IMR-90 (cell line): Measurements from ENCODE around the gene TXNDC9. TPM values are rescaled to one million over a fixed set of nuclear protein-coding genes. Genes with fewer than 3 reads are reported as not detected.

Experiments used
- ATAC-seq: fragments of 200-7000 bp; cut with Tn5 transposase; 2 replicates; pipeline ENCODE4 v1.9.1; 2020; ENCODE audit warnings: low read depth, mild to moderate bottlenecking, moderate library complexity
- BruUV-seq: library from RNA; stranded (reverse); fragments of 400-500 nt; replicated peaks from 2 replicates; lab custom pipeline; 2021; lab: Mats Ljungman, UMichigan
- CTCF ChIA-PET: fragments of 300-600 bp; formaldehyde crosslinking; extraction: SDS; loops from one replicate; lab custom pipeline; 2021; ENCODE audit warnings: antibody characterized with exemption; lab: Yijun Ruan, JAX
- POLR2A ChIA-PET: fragments of 300-600 bp; sonication (Branson Sonifier 250); formaldehyde crosslinking; loops from one replicate; lab custom pipeline; 2022; ENCODE audit warnings: antibody characterized with exemption; ENCODE audit not compliant: unreplicated experiment; lab: Charles Lee
- DNase-seq: peaks from one replicate; pipeline ENCODE4 v3.0.0; 2013
- H2AFZ ChIP-seq: replicated peaks from 2 replicates; pipeline ENCODE3; 2013; ENCODE audit warnings: low read length, mild to moderate bottlenecking; ENCODE audit not compliant: poor library complexity
- H2AK5ac ChIP-seq: 2 replicates; pipeline ENCODE4 v1.6.1; 2013; ENCODE audit warnings: low read depth, low read length, inconsistent platforms
- H2AK9ac ChIP-seq: replicated peaks from 2 replicates; pipeline ENCODE3; 2013; ENCODE audit warnings: mild to moderate bottlenecking, low read depth, low read length, moderate library complexity; ENCODE audit not compliant: poor library complexity
- H2BK120ac ChIP-seq: 2 replicates; pipeline ENCODE4 v1.6.1; 2013; ENCODE audit warnings: low read depth, low read length, inconsistent platforms
- H2BK15ac ChIP-seq: 3 replicates; pipeline ENCODE4 v1.6.1; 2013; ENCODE audit warnings: low read depth, low read length, inconsistent platforms
- H2BK20ac ChIP-seq: 2 replicates; pipeline ENCODE4 v1.6.1; 2013; ENCODE audit warnings: low read depth, mild to moderate bottlenecking, inconsistent platforms, low read length, moderate library complexity
- H2BK5ac ChIP-seq: 2 replicates; pipeline ENCODE4 v1.6.1; 2013; ENCODE audit warnings: mild to moderate bottlenecking, low read depth, low read length, inconsistent platforms; ENCODE audit not compliant: poor library complexity, severe bottlenecking
- H3K14ac ChIP-seq: replicated peaks from 2 replicates; pipeline ENCODE4 v1.6.1; 2013; ENCODE audit warnings: low read depth, low read length, inconsistent platforms
- H3K18ac ChIP-seq: 2 replicates; pipeline ENCODE4 v1.6.1; 2013; ENCODE audit warnings: low read depth, low read length, control low read depth
- H3K23ac ChIP-seq: 2 replicates; pipeline ENCODE4 v1.6.1; 2013; ENCODE audit warnings: low read depth, low read length, inconsistent platforms
- H3K27ac ChIP-seq: 2 replicates; pipeline ENCODE4 v1.5.1; 2013; ENCODE audit warnings: mild to moderate bottlenecking, control low read depth, low read length; ENCODE audit not compliant: insufficient read depth
- H3K27me3 ChIP-seq: 2 replicates; pipeline ENCODE4 v1.6.1; 2013; ENCODE audit warnings: low read length; ENCODE audit not compliant: control insufficient read depth, insufficient read depth
- H3K36me3 ChIP-seq: 2 replicates; pipeline ENCODE4 v1.6.1; 2013; ENCODE audit warnings: low read length, mixed read lengths; ENCODE audit not compliant: control insufficient read depth, insufficient read depth
- H3K4ac ChIP-seq: 2 replicates; pipeline ENCODE4 v1.6.1; 2013; ENCODE audit warnings: low read depth, low read length, inconsistent platforms
- H3K4me1 ChIP-seq: 2 replicates; pipeline ENCODE4 v1.6.1; 2013; ENCODE audit warnings: low read length, mixed read lengths; ENCODE audit not compliant: control insufficient read depth, insufficient read depth
- H3K4me2 ChIP-seq: 2 replicates; pipeline ENCODE4 v1.6.1; 2013; ENCODE audit warnings: low read depth, mild to moderate bottlenecking, control low read depth, low read length, moderate library complexity
- H3K4me3 ChIP-seq: 2 replicates; pipeline ENCODE4 v1.5.1; 2013; ENCODE audit warnings: low read depth, mild to moderate bottlenecking, control low read depth, low read length, moderate library complexity; ENCODE audit not compliant: insufficient read depth
- H3K56ac ChIP-seq: 2 replicates; pipeline ENCODE4 v1.6.1; 2013; ENCODE audit warnings: low read length, inconsistent platforms; ENCODE audit not compliant: insufficient read depth; ENCODE audit errors: extremely low read depth
- H3K79me1 ChIP-seq, 2 experiments: 2 replicates each; pipeline ENCODE4 v1.6.1; 2013; ENCODE audit warnings: low read length in 2 of 2, inconsistent platforms in 1 of 2, low read depth in 1 of 2
- H3K9ac ChIP-seq: 2 replicates; pipeline ENCODE4 v1.6.1; 2013; ENCODE audit warnings: low read depth, low read length, control low read depth
- H3K9me1 ChIP-seq: 2 replicates; pipeline ENCODE4 v1.6.1; 2013; ENCODE audit warnings: low read length, inconsistent platforms; ENCODE audit not compliant: insufficient read depth
- H3K9me3 ChIP-seq: 2 replicates; pipeline ENCODE4 v1.6.1; 2013; ENCODE audit warnings: low read length; ENCODE audit not compliant: control insufficient read depth, insufficient read depth
- H4K20me1 ChIP-seq: 2 replicates; pipeline ENCODE4 v1.6.1; 2013; ENCODE audit warnings: low read length, inconsistent platforms; ENCODE audit not compliant: insufficient read depth
- H4K5ac ChIP-seq: 2 replicates; pipeline ENCODE4 v1.6.1; 2013; ENCODE audit warnings: mild to moderate bottlenecking, low read depth, low read length, control low read depth
- H4K8ac ChIP-seq, 2 experiments: 2 replicates each; pipeline ENCODE4 v1.6.1; 2013; ENCODE audit warnings: low read depth in 2 of 2, low read length in 2 of 2, control low read depth in 1 of 2, inconsistent platforms in 1 of 2
- H4K91ac ChIP-seq: 2 replicates; pipeline ENCODE4 v1.6.1; 2013; ENCODE audit warnings: low read depth, low read length, inconsistent platforms; ENCODE audit not compliant: insufficient read depth
- BHLHE40 ChIP-seq: fragments of 150-350 bp; IDR thresholded peaks from 2 replicates; pipeline ENCODE4 v1.6.1; 2016; ENCODE audit warnings: mild to moderate bottlenecking, low read depth, low read length
- CEBPB ChIP-seq: IDR thresholded peaks from 2 replicates; pipeline ENCODE4 v1.6.1; 2012; ENCODE audit warnings: low read depth, low read length, improper control_type of control experiment
- CHD1 ChIP-seq: IDR thresholded peaks from 2 replicates; pipeline ENCODE4 v1.6.1; 2012; ENCODE audit warnings: low read depth, low read length, improper control_type of control experiment
- CTCF ChIP-seq: conservative IDR thresholded peaks from 2 replicates; pipeline ENCODE4 v1.5.1; 2012; ENCODE audit warnings: mild to moderate bottlenecking, low read depth, low read length, improper control_type of control experiment
- ELK1 ChIP-seq: fragments of 150-350 bp; IDR thresholded peaks from 2 replicates; pipeline ENCODE4 v1.6.1; 2016; ENCODE audit warnings: low read depth, mild to moderate bottlenecking, low read length, moderate library complexity, borderline replicate concordance
- FOS ChIP-seq: fragments of 150-350 bp; IDR thresholded peaks from 2 replicates; pipeline ENCODE4 v1.6.1; 2016; ENCODE audit warnings: low read depth, low read length
- MAFK ChIP-seq: IDR thresholded peaks from 2 replicates; pipeline ENCODE4 v1.6.1; 2012; ENCODE audit warnings: low read depth, low read length, improper control_type of control experiment
- MAZ ChIP-seq: IDR thresholded peaks from 2 replicates; pipeline ENCODE4 v1.6.1; 2012; ENCODE audit warnings: low read depth, mild to moderate bottlenecking, low read length, improper control_type of control experiment, moderate library complexity, borderline replicate concordance
- MXI1 ChIP-seq: IDR thresholded peaks from 2 replicates; pipeline ENCODE4 v1.6.1; 2012; ENCODE audit warnings: low read depth, mild to moderate bottlenecking, low read length, moderate library complexity, borderline replicate concordance
- NFE2L2 ChIP-seq: fragments of 150-350 bp; IDR thresholded peaks from 2 replicates; pipeline ENCODE4 v1.6.1; 2016; ENCODE audit warnings: low read depth, mild to moderate bottlenecking, low read length
- POLR2A ChIP-seq: IDR thresholded peaks from 2 replicates; pipeline ENCODE4 v1.6.1; 2012; ENCODE audit warnings: mild to moderate bottlenecking, low read depth, low read length
- RAD21 ChIP-seq: IDR thresholded peaks from 2 replicates; pipeline ENCODE4 v1.6.1; 2012; ENCODE audit warnings: low read length, improper control_type of control experiment
- RCOR1 ChIP-seq: IDR thresholded peaks from 2 replicates; pipeline ENCODE4 v1.6.1; 2012; ENCODE audit warnings: mild to moderate bottlenecking, low read length, improper control_type of control experiment; ENCODE audit not compliant: insufficient replicate concordance
- RFX5 ChIP-seq: IDR thresholded peaks from 2 replicates; pipeline ENCODE4 v1.8.0; 2012; ENCODE audit warnings: low read depth, mild to moderate bottlenecking, low read length, moderate library complexity
- SMC3 ChIP-seq: fragments of 150-350 bp; IDR thresholded peaks from 2 replicates; pipeline ENCODE4 v1.6.1; 2016; ENCODE audit warnings: low read depth, mild to moderate bottlenecking, antibody characterized with exemption, low read length, moderate library complexity
- USF2 ChIP-seq: fragments of 150-350 bp; IDR thresholded peaks from 2 replicates; pipeline ENCODE4 v1.6.1; 2017; ENCODE audit warnings: mild to moderate bottlenecking, antibody characterized with exemption, low read length, low read depth
- dilution Hi-C: fragments of 300-500 bp; cut with HindIII; formaldehyde crosslinking; loops from one replicate; pipeline ENCODE4 v1.14.3; 2018; ENCODE audit warnings: low sequenced_read_pairs; ENCODE audit not compliant: unreplicated experiment
- in situ Hi-C: fragments of 300-500 bp; cut with MboI; formaldehyde crosslinking; loops from 3 replicates; pipeline ENCODE4 v1.14.3; 2019; ENCODE audit warnings: low sequenced_read_pairs, inconsistent platforms, mixed read lengths
- intact Hi-C: fragments of 100-400 bp; cut with micrococcal nuclease; formaldehyde crosslinking; loops from 2 replicates; pipeline ENCODE4 v1.10.0; 2022
- polyA plus RNA-seq, 3 experiments: library from polyadenylated mRNA; depleted of rRNA; stranded (reverse); fragments of >200 nt; gene quantifications; 2 replicates each; pipeline ENCODE4 v1.2.3, GENCODE V29; 2012; ENCODE audit warnings: low replicate concordance in 1 of 3
- total RNA-seq: library from RNA; depleted of rRNA; stranded (reverse); fragments of >200 nt; gene quantifications from 2 replicates; pipeline ENCODE4 v1.2.3, GENCODE V29; 2012

Gene TXNDC9
- total and polyA plus RNA-seq, 2 of the 4 experiments (the other 2 are of a cell fraction): 33.9 to 55.4 TPM

DNA sequence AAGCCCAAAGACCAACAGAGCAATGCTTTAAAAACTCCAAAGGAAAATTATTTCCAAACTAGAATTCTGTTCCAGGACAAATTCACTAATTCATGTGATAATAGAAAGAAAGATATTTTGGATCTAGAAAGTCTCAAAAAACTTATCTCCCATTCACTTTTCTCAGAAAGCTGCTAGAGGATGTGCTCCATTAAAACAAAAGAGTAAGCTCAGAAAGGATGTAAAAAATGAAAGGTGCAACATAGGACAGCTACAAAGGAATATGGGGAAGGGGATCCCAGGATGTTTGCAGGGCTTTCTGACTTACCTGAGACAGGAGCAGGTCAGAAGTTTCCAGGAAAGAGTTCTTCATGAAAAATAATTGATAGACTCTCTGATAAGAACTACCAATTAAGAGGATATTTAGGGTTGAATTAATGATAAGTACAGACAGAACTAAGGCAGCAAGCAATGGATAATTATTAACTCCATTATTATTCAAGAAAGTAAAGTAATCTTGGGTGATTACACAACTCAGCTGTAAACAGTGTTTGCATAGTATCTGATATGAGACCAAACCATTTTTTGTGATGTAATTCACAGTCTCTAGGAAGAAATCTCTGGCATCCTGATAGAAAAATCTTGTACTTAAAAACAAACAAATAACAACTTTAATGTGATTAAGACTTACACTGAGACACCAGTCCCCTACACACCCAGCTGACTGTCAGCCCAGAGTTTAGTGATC is 56.0 kb downstream of the TXNDC9 start:
- no peak overlapping the region for H3K4ac ChIP-seq
- H2BK15ac ChIP-seq: no peak overlapping the region
- H4K8ac ChIP-seq: no peak overlapping the region
- ATAC-seq (no peak), DNase-seq (no peak)
- no peak overlapping the region for H2AFZ ChIP-seq
- no peak overlapping the region for H4K5ac ChIP-seq
- no peak overlapping the region for H3K4me3 ChIP-seq
- H3K79me1 ChIP-seq: no peaks in the 10 kb centered on the region
- no TSS peak for BruUV-seq
- intact Hi-C loops (no loop called here), dilution Hi-C loops (no loop called here), in situ Hi-C loops (no loop called here)
- H3K27ac ChIP-seq: no peak overlapping the region
- H3K14ac ChIP-seq: no peak overlapping the region
- no peak overlapping the region for H2BK20ac ChIP-seq
- H3K4me1 ChIP-seq: peaks cover 3% of the 10 kb centered on the region; the same call in 1 of the 2 replicates
- H2BK120ac ChIP-seq: no peak overlapping the region
- no peak overlapping the region for H2BK5ac ChIP-seq
- no peaks in the 10 kb centered on the region; the same call in 1 of the 2 replicates for H4K20me1 ChIP-seq
- H3K56ac ChIP-seq: no peak overlapping the region
- H3K9me3 ChIP-seq: peaks cover 4% of the 10 kb centered on the region
- H3K27me3 ChIP-seq: no peaks in the 10 kb centered on the region; the same call in 1 of the 2 replicates
- 0 out of 2 replicates have a peak, but pooled peaks cover 2% of the 10 kb centered on the region for H3K36me3 ChIP-seq
- no peaks in the 10 kb centered on the region for H3K9me1 ChIP-seq
- no peak overlapping the region for H3K18ac ChIP-seq
- H3K9ac ChIP-seq: no peak overlapping the region
- H2AK5ac ChIP-seq: no peak overlapping the region
- no peak for TF ChIP-seq RCOR1
- no peak for TF ChIP-seq SMC3
- TF ChIP-seq ELK1: no peak
- no peak for TF ChIP-seq RFX5
- no peak for TF ChIP-seq NFE2L2
- TF ChIP-seq BHLHE40: no peak
- TF ChIP-seq RAD21: no peak
- TF ChIP-seq MAFK: no peak
- TF ChIP-seq CEBPB: no peak
- TF ChIP-seq CHD1: no peak
- no peak for TF ChIP-seq MXI1
- TF ChIP-seq CTCF: no peak
- no peak for TF ChIP-seq USF2
- no peak for TF ChIP-seq FOS
- TF ChIP-seq MAZ: no peak
- no peak for TF ChIP-seq POLR2A
- H3K4me2 ChIP-seq: no peak overlapping the region
- CTCF ChIA-PET: no interaction called here
- H4K91ac ChIP-seq: no peak overlapping the region
- H3K23ac ChIP-seq: no peak overlapping the region
- POLR2A ChIA-PET: no interaction called here
- no peak overlapping the region for H2AK9ac ChIP-seq
